DOHH2 (cell line): ENCODE measurements around the gene MSRB3.

Source experiments
- H3F3A ChIP-seq: fragments of 200-600 bp; sonication (generic), shearing (Covaris generic); 2 replicates; pipeline ENCODE4 v1.6.0; 2016; ENCODE audit warnings: antibody characterized with exemption, mild to moderate bottlenecking; ENCODE audit not compliant: control insufficient read depth, insufficient read depth
- H3K27ac ChIP-seq: fragments of 200-600 bp; sonication (generic); 2 replicates; pipeline ENCODE4 v1.5.1; 2014; ENCODE audit warnings: low read depth, mild to moderate bottlenecking, low read length, moderate library complexity
- H3K27me3 ChIP-seq: fragments of 200-600 bp; sonication (generic); 2 replicates; pipeline ENCODE4 v1.6.1; 2014; ENCODE audit warnings: mild to moderate bottlenecking, low read length, mixed read lengths; ENCODE audit not compliant: control insufficient read depth
- H3K36me3 ChIP-seq: fragments of 200-600 bp; sonication (generic); 2 replicates; pipeline ENCODE4 v1.6.1; 2014; ENCODE audit warnings: mild to moderate bottlenecking, low read length, moderate library complexity, mixed read lengths; ENCODE audit not compliant: control insufficient read depth
- H3K4me1 ChIP-seq: fragments of 200-600 bp; sonication (generic); 2 replicates; pipeline ENCODE4 v1.6.1; 2014; ENCODE audit warnings: mild to moderate bottlenecking, low read length, mixed read lengths; ENCODE audit not compliant: control insufficient read depth
- H3K4me2 ChIP-seq: fragments of 200-600 bp; sonication (generic); 2 replicates; pipeline ENCODE4 v1.6.0; 2014; ENCODE audit warnings: mild to moderate bottlenecking, low read length, moderate library complexity
- H3K4me3 ChIP-seq: fragments of 200-600 bp; sonication (generic); 2 replicates; pipeline ENCODE4 v1.5.1; 2014; ENCODE audit warnings: mild to moderate bottlenecking, low read length, mixed read lengths
- H3K79me2 ChIP-seq: fragments of 200-600 bp; sonication (generic); 2 replicates; pipeline ENCODE4 v1.6.1; 2014; ENCODE audit warnings: mild to moderate bottlenecking, low read length, mixed read lengths; ENCODE audit not compliant: control insufficient read depth
- H3K9me2 ChIP-seq: fragments of 200-600 bp; sonication (generic); replicated peaks from 2 replicates; pipeline ENCODE4 v1.6.1; 2014; ENCODE audit warnings: mild to moderate bottlenecking, low read length, mixed read lengths; ENCODE audit not compliant: control insufficient read depth
- H3K9me3 ChIP-seq: fragments of 200-600 bp; sonication (generic); 2 replicates; pipeline ENCODE4 v1.6.1; 2014; ENCODE audit warnings: antibody characterized with exemption, low read length, mixed read lengths; ENCODE audit not compliant: control insufficient read depth, insufficient read depth
- H4K20me1 ChIP-seq: fragments of 200-600 bp; sonication (generic); 2 replicates; pipeline ENCODE4 v1.6.0; 2014; ENCODE audit warnings: low read depth, mild to moderate bottlenecking, antibody characterized with exemption, low read length, moderate library complexity; ENCODE audit not compliant: control insufficient read depth, insufficient read depth
- CTCF ChIP-seq: fragments of 200-600 bp; sonication (generic); IDR thresholded peaks from one replicate; pipeline ENCODE4 v1.5.1; 2014; ENCODE audit warnings: antibody characterized with exemption, mild to moderate bottlenecking, low read depth, low read length; ENCODE audit not compliant: poor library complexity, severe bottlenecking
- EZH2phosphoT487 ChIP-seq: fragments of 200-600 bp; sonication (generic); IDR thresholded peaks from 2 replicates; pipeline ENCODE4 v1.6.1; 2017; ENCODE audit warnings: borderline replicate concordance, mild to moderate bottlenecking, antibody characterized with exemption, low read length, moderate library complexity, mixed read lengths

Gene MSRB3

DNA sequence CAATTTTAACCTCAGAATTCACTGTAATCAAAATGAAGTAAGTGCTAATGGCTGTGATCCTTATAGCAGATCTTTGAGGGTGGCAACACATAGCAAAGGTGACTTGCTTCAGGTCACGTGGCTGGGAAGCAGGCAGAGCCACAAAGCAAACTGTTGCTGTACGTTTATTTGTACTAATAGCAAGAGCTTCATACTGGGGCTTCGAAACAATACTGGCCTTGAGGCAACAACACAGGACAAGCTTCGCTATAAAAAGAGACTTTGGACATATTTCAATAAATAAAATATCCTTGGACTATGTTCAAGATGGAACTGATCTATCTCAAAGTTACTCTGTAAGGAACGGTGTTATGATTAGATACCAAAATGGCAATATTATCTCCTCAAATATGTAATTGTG, 44.6 kb downstream of the MSRB3 start:
- no peak overlapping the region for H3K4me3 ChIP-seq
- TF ChIP-seq EZH2phosphoT487 (no peak), CTCF (no peak)
- H4K20me1 ChIP-seq = no peaks in the 10 kb centered on the region

GRCh38 chr12:65324056-65324455, 45.6 kb downstream of the MSRB3 start:
- H3K27ac ChIP-seq = no peak overlapping the region
- H3K9me3 ChIP-seq = no peaks in the 10 kb centered on the region
- no peaks in the 10 kb centered on the region for H4K20me1 ChIP-seq
- no peaks in the 10 kb centered on the region for H3F3A ChIP-seq
- no peaks in the 10 kb centered on the region for H3K79me2 ChIP-seq
- no peaks in the 10 kb centered on the region for H3K9me2 ChIP-seq
- H3K4me3 ChIP-seq = no peak overlapping the region
- no peaks in the 10 kb centered on the region for H3K4me1 ChIP-seq
- H3K4me2 ChIP-seq = no peak overlapping the region
- no peaks in the 10 kb centered on the region for H3K36me3 ChIP-seq
- TF ChIP-seq CTCF (no peak), EZH2phosphoT487 (no peak)
- H3K27me3 ChIP-seq = peaks cover 20% of the 10 kb centered on the region

More for the DNA sequence above, 44.6 kb downstream of the MSRB3 start:
- Histone ChIP-seq H3F3A (no peaks in the 10 kb centered on the region), H3K79me2 (no peaks in the 10 kb centered on the region), H3K9me3 (no peaks in the 10 kb centered on the region), H3K4me1 (no peaks in the 10 kb centered on the region), H3K9me2 (no peaks in the 10 kb centered on the region), H3K4me2 (no peak overlapping the region), H3K27ac (no peak overlapping the region), H3K27me3 (peaks cover 25% of the 10 kb centered on the region), H3K36me3 (no peaks in the 10 kb centered on the region)

DNA sequence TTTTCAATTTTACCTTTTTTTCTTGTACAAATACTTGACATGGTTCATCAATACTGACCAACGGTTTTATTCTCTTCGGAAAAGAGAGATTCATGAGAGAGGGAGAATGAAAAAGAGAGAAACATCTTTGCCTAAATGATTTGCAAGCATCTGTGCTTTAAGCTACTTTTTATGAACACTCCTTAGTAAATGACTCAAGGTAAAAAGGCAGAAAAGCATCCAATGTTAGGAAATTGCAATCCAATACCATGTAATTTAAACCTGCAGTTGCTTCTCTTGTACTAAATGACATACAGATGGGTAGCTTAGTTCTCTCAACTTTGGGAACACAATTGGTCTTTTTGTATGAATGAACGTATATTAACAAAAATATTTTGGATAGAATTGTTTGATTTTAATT, 46.1 kb downstream of the MSRB3 start:
- H3K79me2 ChIP-seq = no peaks in the 10 kb centered on the region
- H3K4me1 ChIP-seq = no peaks in the 10 kb centered on the region
- no peak overlapping the region for H3K4me3 ChIP-seq
- H3K9me3 ChIP-seq = no peaks in the 10 kb centered on the region
- H3K27me3 ChIP-seq = peaks cover 17% of the 10 kb centered on the region
- H3F3A ChIP-seq = no peaks in the 10 kb centered on the region
- H4K20me1 ChIP-seq = no peaks in the 10 kb centered on the region
- no peaks in the 10 kb centered on the region for H3K9me2 ChIP-seq
- no peak overlapping the region for H3K27ac ChIP-seq
- no peaks in the 10 kb centered on the region for H3K36me3 ChIP-seq
- TF ChIP-seq EZH2phosphoT487 (no peak), CTCF (no peak)
- no peak overlapping the region for H3K4me2 ChIP-seq

- Histone ChIP-seq H4K20me1 (no peaks in the 10 kb centered on the region), H3K27ac (no peak overlapping the region), H3K4me2 (no peak overlapping the region), H3K4me3 (no peak overlapping the region), H3K79me2 (no peaks in the 10 kb centered on the region), H3K4me1 (no peaks in the 10 kb centered on the region), H3K36me3 (no peaks in the 10 kb centered on the region), H3K9me3 (no peaks in the 10 kb centered on the region), H3K9me2 (no peaks in the 10 kb centered on the region), H3K27me3 (peaks cover 17% of the 10 kb centered on the region), H3F3A (no peaks in the 10 kb centered on the region)
- no peak for TF ChIP-seq EZH2phosphoT487
- TF ChIP-seq CTCF = no peak
These were observed 46.7 kb downstream of the MSRB3 start for GRCh38 chr12:65325183-65325582.
